MG63 (cell line): ENCODE results near the gene PEX7. TPM values are rescaled to one million over a fixed set of nuclear protein-coding genes. Genes with fewer than 3 reads are reported as not detected.
A peak's percentile ranks its signal among the peaks of the same experiment; 100 is the strongest.
"Not testable (repeated sequence)": the region's sequence is repeated elsewhere in the genome, so short reads cannot be mapped to it uniquely, and the experiment has no call there.

Experiments
- DNase-seq: peaks from one replicate; pipeline ENCODE4 v3.0.0-alpha.2; 2020
- H3K27me3 ChIP-seq: fragments of 250-450 bp; sonication (Bioruptor Pico); 2 replicates; pipeline ENCODE4 v1.5.1; 2020; ENCODE audit warnings: mild to moderate bottlenecking, moderate library complexity
- H3K36me3 ChIP-seq: fragments of 250-450 bp; sonication (Bioruptor Pico); 2 replicates; pipeline ENCODE4 v1.5.1; 2020; ENCODE audit warnings: mild to moderate bottlenecking, moderate library complexity
- H3K4me3 ChIP-seq: fragments of 250-450 bp; sonication (Bioruptor Pico); 2 replicates; pipeline ENCODE4 v1.5.1; 2020; ENCODE audit warnings: mild to moderate bottlenecking, moderate library complexity
- H3K9me3 ChIP-seq: fragments of 250-450 bp; sonication (Bioruptor Pico); 2 replicates; pipeline ENCODE4 v1.5.1; 2020; ENCODE audit warnings: mild to moderate bottlenecking, moderate library complexity
- total RNA-seq: library from RNA; depleted of rRNA; stranded (reverse); fragments of >200 nt; shearing (Covaris generic); gene quantifications from 2 replicates; pipeline ENCODE4 v1.2.3, GENCODE V29; 2014; ENCODE audit warnings: low replicate concordance

The PEX7 gene
- total RNA-seq, 1 experiment from 2014 or later = 3.0 TPM

GRCh38 chr6:136787726-136788068 lies 34.7 kb upstream of the PEX7 start:
- no peaks in the 10 kb centered on the region for H3K36me3 ChIP-seq
- no peaks in the 10 kb centered on the region for H3K9me3 ChIP-seq
- H3K4me3 ChIP-seq = no peak overlapping the region
- H3K27me3 ChIP-seq = no peaks in the 10 kb centered on the region
- DNase-seq = no peak

- H3K4me3 ChIP-seq = no peak overlapping the region
- no peak for DNase-seq
- H3K36me3 ChIP-seq = no peaks in the 10 kb centered on the region
These were observed 34.1 kb upstream of the PEX7 start for GRCh38 chr6:136788069-136788902.

GRCh38 chr6:136789440-136789839 lies 33.0 kb upstream of the PEX7 start:
- DNase-seq, H3K4me3 ChIP-seq, H3K27me3 ChIP-seq, H3K9me3 ChIP-seq, H3K36me3 ChIP-seq: not testable (repeated sequence)

More at GRCh38 chr6:136788069-136788902, 34.1 kb upstream of the PEX7 start:
- H3K9me3 ChIP-seq = no peaks in the 10 kb centered on the region
- no peaks in the 10 kb centered on the region for H3K27me3 ChIP-seq

GRCh38 chr6:136790411-136791295 lies 31.7 kb upstream of the PEX7 start:
- Histone ChIP-seq H3K4me3 (peak overlapping the region; percentile 89), H3K27me3 (no peaks in the 10 kb centered on the region), H3K9me3 (no peaks in the 10 kb centered on the region), H3K36me3 (no peaks in the 10 kb centered on the region)
- DNase-seq = no peak

GRCh38 chr6:136791296-136792094 lies 30.9 kb upstream of the PEX7 start:
- Histone ChIP-seq H3K36me3 (no peaks in the 10 kb centered on the region), H3K4me3 (peak overlapping the region; percentile 89), H3K9me3 (no peaks in the 10 kb centered on the region), H3K27me3 (no peaks in the 10 kb centered on the region)
- peak; percentile 65 for DNase-seq

- no peak for DNase-seq
- no peaks in the 10 kb centered on the region for H3K36me3 ChIP-seq
These were observed 30.3 kb upstream of the PEX7 start for GRCh38 chr6:136792095-136792409.

GRCh38 chr6:136792410-136793262 lies 29.8 kb upstream of the PEX7 start, which contains the start of gene MAP3K5:
MAP3K5 (minus strand) TSS chr6:136792477; CDS start chr6:136792157, 320 bp downstream.
- Histone ChIP-seq H3K27me3 (no peaks in the 10 kb centered on the region), H3K36me3 (no peaks in the 10 kb centered on the region), H3K4me3 (peak within 1 kb of the TSS; percentile 89), H3K9me3 (no peaks in the 10 kb centered on the region)
- peak; percentile 85 for DNase-seq

More at GRCh38 chr6:136792095-136792409, 30.3 kb upstream of the PEX7 start:
- Histone ChIP-seq H3K27me3 (no peaks in the 10 kb centered on the region), H3K9me3 (no peaks in the 10 kb centered on the region), H3K4me3 (peak overlapping the region; percentile 89)

GRCh38 chr6:136793363-136793762 lies 29.0 kb upstream of the PEX7 start:
- H3K27me3 ChIP-seq = no peaks in the 10 kb centered on the region
- H3K36me3 ChIP-seq = no peaks in the 10 kb centered on the region
- DNase-seq = no peak
- H3K4me3 ChIP-seq = peak overlapping the region; percentile 89
- no peaks in the 10 kb centered on the region for H3K9me3 ChIP-seq

GRCh38 chr6:136795386-136795785 lies 27.0 kb upstream of the PEX7 start:
- Histone ChIP-seq H3K27me3 (no peaks in the 10 kb centered on the region), H3K4me3 (no peak overlapping the region), H3K36me3 (no peaks in the 10 kb centered on the region), H3K9me3 (no peaks in the 10 kb centered on the region)
- DNase-seq = no peak

GRCh38 chr6:136795996-136796395 lies 26.4 kb upstream of the PEX7 start:
- DNase-seq = no peak
- Histone ChIP-seq H3K9me3 (no peaks in the 10 kb centered on the region), H3K36me3 (no peaks in the 10 kb centered on the region), H3K4me3 (no peak overlapping the region), H3K27me3 (no peaks in the 10 kb centered on the region)

GRCh38 chr6:136798044-136798443 lies 24.3 kb upstream of the PEX7 start:
- H3K27me3 ChIP-seq = no peaks in the 10 kb centered on the region
- H3K9me3 ChIP-seq = no peaks in the 10 kb centered on the region
- no peak for DNase-seq
- no peaks in the 10 kb centered on the region for H3K36me3 ChIP-seq
- no peak overlapping the region for H3K4me3 ChIP-seq

GRCh38 chr6:136801581-136801980 lies 20.8 kb upstream of the PEX7 start:
- no peaks in the 10 kb centered on the region for H3K36me3 ChIP-seq
- no peak for DNase-seq

GRCh38 chr6:136803608-136804007 lies 18.8 kb upstream of the PEX7 start:
- H3K9me3 ChIP-seq = no peaks in the 10 kb centered on the region

More at GRCh38 chr6:136801581-136801980, 20.8 kb upstream of the PEX7 start:
- Histone ChIP-seq H3K9me3 (no peaks in the 10 kb centered on the region), H3K4me3 (no peak overlapping the region), H3K27me3 (no peaks in the 10 kb centered on the region)

GRCh38 chr6:136809091-136809860 lies 13.1 kb upstream of the PEX7 start:
- H3K9me3 ChIP-seq = no peaks in the 10 kb centered on the region
- no peak overlapping the region for H3K4me3 ChIP-seq
- DNase-seq = no peak
- no peaks in the 10 kb centered on the region for H3K36me3 ChIP-seq
- H3K27me3 ChIP-seq = no peaks in the 10 kb centered on the region

More at GRCh38 chr6:136803608-136804007, 18.8 kb upstream of the PEX7 start:
- Histone ChIP-seq H3K36me3 (no peaks in the 10 kb centered on the region), H3K27me3 (no peaks in the 10 kb centered on the region), H3K4me3 (no peak overlapping the region)
- DNase-seq = no peak

- Histone ChIP-seq H3K9me3 (no peaks in the 10 kb centered on the region), H3K27me3 (no peaks in the 10 kb centered on the region), H3K36me3 (no peaks in the 10 kb centered on the region), H3K4me3 (no peak overlapping the region)
- DNase-seq = no peak
These were observed 11.1 kb upstream of the PEX7 start for GRCh38 chr6:136811272-136811671.
